Ovary (tissue), 9 donors: ENCODE results near the gene MYOCOS. TPM values are rescaled to one million over a fixed set of nuclear protein-coding genes. Genes with fewer than 3 reads are reported as not detected.
"Not testable (repeated sequence)": the region's sequence is repeated elsewhere in the genome, so short reads cannot be mapped to it uniquely, and the experiment has no call there.

Source experiments
- DNase-seq, 5 donors: peaks; one replicate each; pipeline ENCODE4 v3.0.0-alpha.2; 2019 to 2020
- H3K27ac ChIP-seq, 2 donors: fragments of 200-600 bp; one replicate each; pipeline versions ENCODE4 v1.5.1 to v1.8.0; 2019 to 2022
- H3K27me3 ChIP-seq: fragments of 200-600 bp; one replicate; pipeline ENCODE4 v1.8.0; 2022
- H3K36me3 ChIP-seq: fragments of 200-600 bp; sonication (generic); one replicate; pipeline ENCODE4 v1.5.1; 2019
- H3K4me1 ChIP-seq: one replicate; pipeline ENCODE4 v1.8.1; 2013; ENCODE audit warnings: mild to moderate bottlenecking, moderate library complexity; ENCODE audit not compliant: insufficient read depth
- H3K4me3 ChIP-seq: fragments of 200-600 bp; sonication (generic); one replicate; pipeline ENCODE4 v1.5.1; 2017
- H3K9me3 ChIP-seq, 2 donors: fragments of 200-600 bp in 1 of 2; sonication (generic) in 1 of 2; one replicate each; pipeline versions ENCODE4 v1.5.1 to v1.8.1; 2013 to 2019; ENCODE audit warnings: mild to moderate bottlenecking in 1 of 2, moderate library complexity in 1 of 2
- EP300 ChIP-seq: sonication (generic); formaldehyde crosslinking; IDR thresholded peaks from one replicate; pipeline ENCODE4 v1.6.1; 2017; ENCODE audit warnings: antibody characterized with exemption
- POLR2A ChIP-seq: fragments of 450-650 bp; IDR thresholded peaks from one replicate; pipeline ENCODE4 v1.6.1; 2017; ENCODE audit warnings: antibody characterized with exemption, mild to moderate bottlenecking, moderate library complexity
- WGBS, 3 donors: extraction: QIAGEN DNeasy Blood & Tissue Kit in 1 of 3; methylation state at CpG; one replicate each; pipeline versions ENCODE4 v1.1.5 to v1.1.7; 2013 to 2017; 5-methylcytosine and 5-hydroxymethylcytosine counted together
- intact Hi-C, 4 donors: fragments of 100-400 bp; cut with DNase I; formaldehyde crosslinking; loops; one replicate each; pipeline versions ENCODE4 v1.11.0 to v1.15.1; 2022 to 2023
- polyA plus RNA-seq, 2 donors: library from polyadenylated mRNA; stranded (reverse); fragments of 200-250 nt in 1 of 2; fragments of 350-450 nt in 1 of 2; fragmentation: Illumina TruSeq in 1 of 2; extraction: RNeasy Lipid Tissue Mini Kit (QIAGEN cat#74804) in 1 of 2; gene quantifications; one replicate each; pipeline ENCODE4 v1.2.3, GENCODE V29; 2013 to 2014
- total RNA-seq, 7 donors: library from RNA; depleted of rRNA in 2 of 7; stranded (reverse); fragments of >200 nt in 2 of 7; fragmentation: NEBNext Ultra II Directional in 3 of 7; extraction: Animal tissue kit (Norgen Biotek cat#: 25700) in 3 of 7; gene quantifications; one replicate each; pipeline versions ENCODE4 v1.1.0 to v1.2.4, GENCODE V29; 2016 to 2023
- TF ChIP-seq, protein P1 (sequence below), 3 donors: fragments of 450-650 bp in 2 of 3; fragments of 200-600 bp in 1 of 3; IDR thresholded peaks; one replicate each; pipeline versions ENCODE4 v1.5.1 to v1.8.0; 2016 to 2022; ENCODE audit warnings: antibody characterized with exemption in 3 of 3, mild to moderate bottlenecking in 1 of 3
- donor health status: DM: no; HTN: no; CAD: no; lungs with moderate emphysema.
- donor health status: DM: no; HTN: no; CAD: no.
- donor health status: Bipolar disorder and iron deficiency.
- donor health status: DM: yes; HTN: yes; CAD: no.
- donor health status: DM: no; HTN: no; CAD: no.
- donor health status: DM: yes; HTN: yes; CAD: no.

The MYOCOS gene
- total and polyA plus RNA-seq, 9 donors = 0.08 to 0.57 TPM; not detected in 7

DNA sequence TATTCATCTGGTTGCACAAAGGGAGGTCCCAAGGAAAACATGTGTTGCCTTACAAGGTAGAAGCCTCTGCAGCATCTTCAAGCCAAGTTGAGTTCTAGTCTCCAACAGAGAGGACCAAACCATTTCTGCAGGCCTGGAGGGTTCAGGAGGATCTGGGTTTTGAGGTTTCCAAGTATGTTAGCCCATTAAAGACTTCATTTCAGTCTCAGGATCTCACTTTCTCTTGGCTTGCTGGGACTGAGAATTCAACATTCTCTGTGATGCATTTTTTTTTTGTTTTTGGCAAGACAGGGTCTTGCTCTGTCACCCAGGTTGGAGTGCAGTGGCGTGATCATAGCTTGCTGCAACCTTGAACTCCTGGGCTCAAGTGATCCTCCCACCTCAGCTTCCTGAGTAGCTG is 8.8 kb upstream of the MYOCOS start:
- WGBS, 3 donors = 61 to 92% (median 68%) methylated on average over 1 of the region's 1 CpG
- intact Hi-C loops = no loop called here

DNA sequence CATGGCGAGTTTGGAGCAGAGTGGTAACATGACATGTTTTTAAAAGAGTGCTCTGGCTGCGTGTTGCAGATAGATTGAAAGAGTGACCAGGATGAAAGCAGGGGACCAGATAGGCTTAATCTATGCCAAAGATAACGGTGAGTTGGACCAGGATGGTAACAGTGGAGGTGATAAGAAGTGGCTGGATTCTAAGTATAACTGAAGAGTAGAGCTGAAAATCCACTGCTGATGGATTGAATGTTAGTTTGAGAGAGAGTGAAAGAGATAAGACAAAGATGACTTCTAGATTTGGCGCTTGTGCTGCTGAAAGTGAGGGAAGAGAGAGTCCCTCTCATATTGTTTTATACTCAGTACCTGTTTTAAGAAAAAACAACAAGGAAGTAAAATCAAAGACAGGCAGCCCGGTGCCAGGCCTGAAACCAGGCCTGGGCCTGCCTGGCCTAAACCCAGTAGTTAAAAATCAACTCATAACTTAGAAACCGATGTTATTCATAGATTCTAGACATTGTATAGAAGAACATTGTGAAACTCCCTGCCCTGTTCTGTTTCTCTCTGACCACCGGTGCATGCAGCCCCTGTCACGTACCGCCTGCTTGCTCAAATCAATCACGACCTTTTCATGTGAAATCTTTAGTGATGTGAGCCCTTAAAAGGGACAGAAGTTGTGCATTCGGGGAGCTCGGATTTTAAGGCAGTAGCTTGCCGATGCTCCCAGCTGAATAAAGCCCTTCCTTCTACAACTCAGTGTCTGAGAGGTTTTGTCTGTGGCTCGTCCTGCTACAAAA is 6.7 kb upstream of the MYOCOS start:
- H3K9me3 ChIP-seq, H3K4me1 ChIP-seq, H3K36me3 ChIP-seq, DNase-seq, H3K4me3 ChIP-seq, intact Hi-C loops, H3K27me3 ChIP-seq, H3K27ac ChIP-seq: not testable (repeated sequence)
- 86 to 90% (median 88%) methylated on average over 14 of the region's 14 CpGs for WGBS, 3 donors

More for the DNA sequence above, 8.8 kb upstream of the MYOCOS start:
- Histone ChIP-seq H3K27me3 (no peaks in the 10 kb centered on the region), H3K9me3 (no peaks in the 10 kb centered on the region), H3K4me3 (no peak overlapping the region), H3K36me3 (no peaks in the 10 kb centered on the region), H3K4me1 (no peaks in the 10 kb centered on the region), H3K27ac (no peak overlapping the region)
- DNase-seq = no peak
- TF ChIP-seq EP300 = no peak

DNA sequence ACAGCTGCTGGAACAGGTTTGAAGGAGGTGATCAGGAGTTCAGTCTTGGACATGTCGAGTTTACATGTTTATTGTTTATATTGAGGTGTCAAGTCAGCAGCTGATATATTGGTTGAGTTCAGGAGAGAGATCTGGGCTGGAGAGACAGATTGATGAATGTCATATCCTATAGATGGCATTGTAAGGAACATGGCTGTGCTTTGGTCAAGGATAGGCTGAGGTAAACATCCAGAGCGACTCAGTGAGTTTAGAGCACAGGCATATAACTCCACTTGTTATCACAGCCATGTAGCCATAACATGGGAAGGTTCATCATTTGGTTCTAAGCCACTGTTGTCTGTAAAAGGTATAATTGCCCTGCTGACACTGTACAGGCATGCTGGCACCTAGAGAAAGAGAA is 5.5 kb upstream of the MYOCOS start:
- no peaks in the 10 kb centered on the region for H3K27me3 ChIP-seq
- H3K4me3 ChIP-seq = no peak overlapping the region
- no peaks in the 10 kb centered on the region for H3K4me1 ChIP-seq
- WGBS, 3 donors = 54 to 69% (median 64%) methylated on average over 2 of the region's 2 CpGs
- DNase-seq = no peak
- no peaks in the 10 kb centered on the region for H3K9me3 ChIP-seq
- no peak overlapping the region for H3K27ac ChIP-seq
- intact Hi-C loops = no loop called here
- H3K36me3 ChIP-seq = no peaks in the 10 kb centered on the region
- TF ChIP-seq POLR2A = no peak
- TF ChIP-seq, protein P1, sequence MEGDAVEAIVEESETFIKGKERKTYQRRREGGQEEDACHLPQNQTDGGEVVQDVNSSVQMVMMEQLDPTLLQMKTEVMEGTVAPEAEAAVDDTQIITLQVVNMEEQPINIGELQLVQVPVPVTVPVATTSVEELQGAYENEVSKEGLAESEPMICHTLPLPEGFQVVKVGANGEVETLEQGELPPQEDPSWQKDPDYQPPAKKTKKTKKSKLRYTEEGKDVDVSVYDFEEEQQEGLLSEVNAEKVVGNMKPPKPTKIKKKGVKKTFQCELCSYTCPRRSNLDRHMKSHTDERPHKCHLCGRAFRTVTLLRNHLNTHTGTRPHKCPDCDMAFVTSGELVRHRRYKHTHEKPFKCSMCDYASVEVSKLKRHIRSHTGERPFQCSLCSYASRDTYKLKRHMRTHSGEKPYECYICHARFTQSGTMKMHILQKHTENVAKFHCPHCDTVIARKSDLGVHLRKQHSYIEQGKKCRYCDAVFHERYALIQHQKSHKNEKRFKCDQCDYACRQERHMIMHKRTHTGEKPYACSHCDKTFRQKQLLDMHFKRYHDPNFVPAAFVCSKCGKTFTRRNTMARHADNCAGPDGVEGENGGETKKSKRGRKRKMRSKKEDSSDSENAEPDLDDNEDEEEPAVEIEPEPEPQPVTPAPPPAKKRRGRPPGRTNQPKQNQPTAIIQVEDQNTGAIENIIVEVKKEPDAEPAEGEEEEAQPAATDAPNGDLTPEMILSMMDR (IDR thresholded peaks at IDR 0.05) = no peak
- no peak for TF ChIP-seq EP300

- H3K4me3 ChIP-seq = no peak overlapping the region
- no peak overlapping the region for H3K27ac ChIP-seq
- no peak for DNase-seq
- H3K4me1 ChIP-seq = no peaks in the 10 kb centered on the region
- no peaks in the 10 kb centered on the region for H3K36me3 ChIP-seq
- H3K9me3 ChIP-seq = no peaks in the 10 kb centered on the region
- TF ChIP-seq POLR2A (no peak), EP300 (no peak)
- TF ChIP-seq, protein P1 (IDR thresholded peaks at IDR 0.05) = no peak
- intact Hi-C loops = no loop called here
- WGBS, 3 donors = 78 to 81% (median 78%) methylated on average over 9 of the region's 9 CpGs
- H3K27me3 ChIP-seq = no peaks in the 10 kb centered on the region
Observed at GRCh38 chr1:171623651-171624331, 1.7 kb downstream of the MYOCOS start.

DNA sequence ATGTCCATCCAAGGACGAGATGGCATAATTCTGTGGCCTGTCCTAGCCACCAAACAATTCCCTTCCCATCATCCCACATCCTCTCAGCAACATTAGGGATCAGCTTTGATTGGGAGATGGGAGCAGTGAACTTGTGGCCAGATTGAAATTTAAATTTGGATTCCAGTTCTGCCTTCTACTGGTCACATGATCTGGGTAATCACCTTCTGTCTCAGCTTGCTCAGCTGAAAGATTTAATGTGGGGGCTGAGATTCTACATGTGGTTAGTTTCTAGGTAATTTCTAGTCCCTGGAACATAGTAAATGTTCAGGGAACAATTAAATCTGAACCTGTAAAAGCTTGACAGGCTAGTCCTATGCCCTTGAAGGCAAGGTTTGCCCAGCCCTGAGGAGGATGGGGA is 3.2 kb downstream of the MYOCOS start:
- DNase-seq = no peak
- Histone ChIP-seq H3K9me3 (no peaks in the 10 kb centered on the region), H3K27me3 (no peaks in the 10 kb centered on the region), H3K4me1 (no peaks in the 10 kb centered on the region), H3K27ac (no peak overlapping the region), H3K36me3 (no peaks in the 10 kb centered on the region), H3K4me3 (no peak overlapping the region)
- intact Hi-C loops = no loop called here
- WGBS, 3 donors = 54 to 88% (median 84%) methylated on average over 1 of the region's 1 CpG
- TF ChIP-seq POLR2A (no peak), EP300 (no peak)
- TF ChIP-seq, protein P1 (IDR thresholded peaks at IDR 0.05) = no peak
